Endothelial cell of umbilical vein (primary cell): ENCODE measurements around the gene NECTIN4.

Experiments used
- EZH2 ChIP-seq: IDR thresholded peaks from 2 replicates; pipeline ENCODE4 v1.6.1; 2012; ENCODE audit warnings: borderline replicate concordance, low read depth, mild to moderate bottlenecking, moderate library complexity, low read length, inconsistent platforms; ENCODE audit not compliant: severe bottlenecking
- FOS ChIP-seq: IDR thresholded peaks from 2 replicates; pipeline ENCODE4 v1.6.1; 2011; ENCODE audit warnings: mild to moderate bottlenecking, low read length, moderate library complexity, borderline replicate concordance; ENCODE audit not compliant: insufficient read depth
- GATA2 ChIP-seq: IDR thresholded peaks from 2 replicates; pipeline ENCODE4 v1.7.0; 2011; ENCODE audit warnings: low read depth, mild to moderate bottlenecking, moderate library complexity, mixed read lengths, low read length; ENCODE audit not compliant: insufficient read length, insufficient read depth
- JUN ChIP-seq: IDR thresholded peaks from 2 replicates; pipeline ENCODE4 v1.6.1; 2011; ENCODE audit warnings: borderline replicate concordance, low read depth; ENCODE audit not compliant: insufficient read length, insufficient read depth
- POLR2A ChIP-seq: IDR thresholded peaks from 2 replicates; pipeline ENCODE4 v1.6.1; 2012; ENCODE audit warnings: low read depth, mild to moderate bottlenecking, control low read depth, low read length
- POLR2AphosphoS5 ChIP-seq: IDR thresholded peaks from 2 replicates; pipeline ENCODE4 v1.6.1; 2012; ENCODE audit warnings: low read depth, mild to moderate bottlenecking, control low read depth, low read length, moderate library complexity; ENCODE audit not compliant: insufficient read depth
- TF ChIP-seq, protein P1 (sequence below): IDR thresholded peaks from 2 replicates; pipeline ENCODE4 v1.6.1; 2011; ENCODE audit not compliant: insufficient read depth, insufficient read length
- TF ChIP-seq, protein P2 (sequence below), 2 donors: IDR thresholded peaks; 1 replicate in 1 of 2; 2 replicates in 1 of 2; pipeline ENCODE4 v1.5.1; 2011; ENCODE audit warnings: low read length in 2 of 2, mild to moderate bottlenecking in 2 of 2, moderate library complexity in 2 of 2, control low read depth in 1 of 2, inconsistent platforms in 1 of 2, low read depth in 1 of 2; ENCODE audit not compliant: insufficient read depth in 1 of 2; ENCODE audit errors: extremely low read depth in 1 of 2

GRCh38 chr1:161054805-161055204 is 34.6 kb downstream of the NECTIN4 start:
- TF ChIP-seq, protein P1, sequence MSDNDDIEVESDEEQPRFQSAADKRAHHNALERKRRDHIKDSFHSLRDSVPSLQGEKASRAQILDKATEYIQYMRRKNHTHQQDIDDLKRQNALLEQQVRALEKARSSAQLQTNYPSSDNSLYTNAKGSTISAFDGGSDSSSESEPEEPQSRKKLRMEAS: no peak
- TF ChIP-seq POLR2AphosphoS5 (no peak), POLR2A (no peak), EZH2 (no peak), JUN (no peak), GATA2 (no peak), FOS (no peak)
- TF ChIP-seq, protein P2, sequence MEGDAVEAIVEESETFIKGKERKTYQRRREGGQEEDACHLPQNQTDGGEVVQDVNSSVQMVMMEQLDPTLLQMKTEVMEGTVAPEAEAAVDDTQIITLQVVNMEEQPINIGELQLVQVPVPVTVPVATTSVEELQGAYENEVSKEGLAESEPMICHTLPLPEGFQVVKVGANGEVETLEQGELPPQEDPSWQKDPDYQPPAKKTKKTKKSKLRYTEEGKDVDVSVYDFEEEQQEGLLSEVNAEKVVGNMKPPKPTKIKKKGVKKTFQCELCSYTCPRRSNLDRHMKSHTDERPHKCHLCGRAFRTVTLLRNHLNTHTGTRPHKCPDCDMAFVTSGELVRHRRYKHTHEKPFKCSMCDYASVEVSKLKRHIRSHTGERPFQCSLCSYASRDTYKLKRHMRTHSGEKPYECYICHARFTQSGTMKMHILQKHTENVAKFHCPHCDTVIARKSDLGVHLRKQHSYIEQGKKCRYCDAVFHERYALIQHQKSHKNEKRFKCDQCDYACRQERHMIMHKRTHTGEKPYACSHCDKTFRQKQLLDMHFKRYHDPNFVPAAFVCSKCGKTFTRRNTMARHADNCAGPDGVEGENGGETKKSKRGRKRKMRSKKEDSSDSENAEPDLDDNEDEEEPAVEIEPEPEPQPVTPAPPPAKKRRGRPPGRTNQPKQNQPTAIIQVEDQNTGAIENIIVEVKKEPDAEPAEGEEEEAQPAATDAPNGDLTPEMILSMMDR (IDR thresholded peaks at IDR 0.05; ENCODE audit: extremely low read depth in 1 of 2, insufficient read depth in 1 of 2, low read depth in 1 of 2, low read length in 2 of 2): no peak
